Body of pancreas (tissue), 4 donors: ENCODE results near the gene TACO1. TPM values are rescaled to one million over a fixed set of nuclear protein-coding genes. Genes with fewer than 3 reads are reported as not detected.

Experiments used
- ATAC-seq: fragments of 150-250 bp; one replicate; pipeline ENCODE4 v1.9.1; 2016
- DNase-seq, 4 donors: peaks; one replicate each; pipeline ENCODE4 v3.0.0-alpha.2; 2019
- H3K27ac ChIP-seq, 4 donors: fragments of 200-600 bp; sonication (generic); 1 replicate in 3 of 4; 2 replicates in 1 of 4; pipeline versions ENCODE4 v1.5.1 to v1.6.1; 2016 to 2019; ENCODE audit warnings: mild to moderate bottlenecking in 1 of 4, mixed read lengths in 1 of 4, moderate library complexity in 1 of 4
- H3K27me3 ChIP-seq, 2 donors: fragments of 200-600 bp; sonication (generic); one replicate each; pipeline ENCODE4 v1.6.0; 2016; ENCODE audit warnings: mild to moderate bottlenecking in 1 of 2
- H3K36me3 ChIP-seq, 2 donors: fragments of 200-600 bp; sonication (generic); replicated peaks in 1 of 2; 2 replicates each; pipeline ENCODE4 v1.5.1; 2016; ENCODE audit warnings: low read depth in 2 of 2; ENCODE audit not compliant: insufficient read depth in 1 of 2
- H3K4me1 ChIP-seq: fragments of 200-600 bp; sonication (generic); one replicate; pipeline ENCODE4 v1.6.0; 2016
- H3K4me3 ChIP-seq, 2 donors: fragments of 200-600 bp; sonication (generic); 1 replicate in 1 of 2; 2 replicates in 1 of 2; pipeline ENCODE4 v1.5.1; 2016 to 2019
- H3K9me3 ChIP-seq, 3 donors: fragments of 200-600 bp; sonication (generic); 1 replicate in 2 of 3; 2 replicates in 1 of 3; pipeline ENCODE4 v1.5.1; 2016
- CTCF ChIP-seq, 7 experiments: fragments of 450-650 bp in 4 of 7; fragments of 200-600 bp in 3 of 7; sonication (generic) in 3 of 7; IDR thresholded peaks; one replicate each; pipeline ENCODE4 v1.5.1; 2016 to 2019; ENCODE audit warnings: antibody characterized with exemption in 7 of 7
- POLR2A ChIP-seq, 3 donors: fragments of 450-650 bp; IDR thresholded peaks; one replicate each; pipeline ENCODE4 v1.6.1; 2016; ENCODE audit warnings: antibody characterized with exemption in 3 of 3, mild to moderate bottlenecking in 2 of 3
- WGBS, 2 donors: methylation state at CpG; one replicate each; pipeline ENCODE4 v1.1.5; 2017; 5-methylcytosine and 5-hydroxymethylcytosine counted together
- intact Hi-C: fragments of 100-400 bp; cut with DNase I; formaldehyde crosslinking; loops from one replicate; pipeline ENCODE4 v1.15.1; 2023
- total RNA-seq, 2 donors: library from RNA; depleted of rRNA; stranded (reverse); fragments of >200 nt; gene quantifications; one replicate each; pipeline ENCODE4 v1.1.0, GENCODE V29; 2016

Gene TACO1
- total RNA-seq, 2 donors from 2014 or later, result 9.3 to 10.5 TPM

- WGBS, 2 donors, result 29 to 37% methylated on average over 9 of the region's 9 CpGs
These were observed 1.0 kb downstream of the TACO1 start for GRCh38 chr17:63601439-63602371.

GRCh38 chr17:63609816-63610573 is 9.3 kb downstream of the TACO1 start:
- Histone ChIP-seq H3K4me3 (no peak overlapping the region), H3K27ac (no peak overlapping the region), H3K4me1 (no peaks in the 10 kb centered on the region), H3K27me3 (no peaks in the 10 kb centered on the region), H3K9me3 (no peaks in the 10 kb centered on the region), H3K36me3 (peaks cover 0 to 26% of the 10 kb centered on the region in 2 donors)
- ATAC-seq, result no peak
- 73 to 76% methylated on average over 6 of the region's 6 CpGs for WGBS, 2 donors
- TF ChIP-seq CTCF (IDR thresholded peaks at IDR 0.05), result no peak
- TF ChIP-seq POLR2A (IDR thresholded peaks at IDR 0.05), result no peak
- intact Hi-C loops, result loop anchor here (5.0 kb wide), 1 partner anchor 178 kb away; no protein-coding TSS in a partner anchor
- no peak for DNase-seq

More at GRCh38 chr17:63601439-63602371, 1.0 kb downstream of the TACO1 start:
- intact Hi-C loops, result no loop called here
- H3K36me3 ChIP-seq, result peaks cover 0 to 12% of the 10 kb centered on the region in 2 donors
- ATAC-seq, result peak; percentile 23
- no peaks in the 10 kb centered on the region for H3K9me3 ChIP-seq
- peaks cover 19% of the 10 kb centered on the region for H3K4me1 ChIP-seq
- peak in 2 of 4 donors; percentile 9 to 18 for DNase-seq
- H3K27ac ChIP-seq, result peak overlapping the region in 3 of 4 donors; percentile 65 to 85 (median 84)
- peak overlapping the region; percentile 69 to 92 for H3K4me3 ChIP-seq
- no peaks in the 10 kb centered on the region for H3K27me3 ChIP-seq
- no peak for TF ChIP-seq CTCF (IDR thresholded peaks at IDR 0.05)
- TF ChIP-seq POLR2A (IDR thresholded peaks at IDR 0.05), result no peak

- ATAC-seq (no peak), DNase-seq (no peak)
- Histone ChIP-seq H3K4me1 (no peaks in the 10 kb centered on the region), H3K27me3 (no peaks in the 10 kb centered on the region), H3K4me3 (no peak overlapping the region), H3K27ac (no peak overlapping the region), H3K36me3 (peaks cover 0 to 21% of the 10 kb centered on the region in 2 donors), H3K9me3 (no peaks in the 10 kb centered on the region)
- 85 to 89% methylated on average over 8 to 10 of the region's 10 CpGs for WGBS, 2 donors
- TF ChIP-seq POLR2A (IDR thresholded peaks at IDR 0.05) (no peak), CTCF (IDR thresholded peaks at IDR 0.05) (no peak)
- intact Hi-C loops, result no loop called here
These were observed 10.2 kb downstream of the TACO1 start for GRCh38 chr17:63610854-63611253.

- Histone ChIP-seq H3K4me1 (no peaks in the 10 kb centered on the region), H3K36me3 (peaks cover 0 to 19% of the 10 kb centered on the region in 2 donors), H3K27me3 (no peaks in the 10 kb centered on the region), H3K9me3 (no peaks in the 10 kb centered on the region), H3K4me3 (no peak overlapping the region), H3K27ac (no peak overlapping the region)
- intact Hi-C loops, result no loop called here
- TF ChIP-seq CTCF (IDR thresholded peaks at IDR 0.05), result no peak
- TF ChIP-seq POLR2A (IDR thresholded peaks at IDR 0.05), result no peak
- DNase-seq (no peak), ATAC-seq (no peak)
- WGBS, 2 donors, result 81 to 83% methylated on average over 3 of the region's 3 CpGs
These were observed 10.7 kb downstream of the TACO1 start for GRCh38 chr17:63611354-63611753.
